ENCODE results near the gene LYPD6B. TPM values are rescaled to one million over a fixed set of nuclear protein-coding genes. Genes with fewer than 3 reads are reported as not detected.
"Not testable (repeated sequence)": the region's sequence is repeated elsewhere in the genome, so short reads cannot be mapped to it uniquely, and the experiment has no call there.

LYPD6B gene
- total RNA-seq, 1 experiment from 2014 or later: 2.0 TPM

DNA sequence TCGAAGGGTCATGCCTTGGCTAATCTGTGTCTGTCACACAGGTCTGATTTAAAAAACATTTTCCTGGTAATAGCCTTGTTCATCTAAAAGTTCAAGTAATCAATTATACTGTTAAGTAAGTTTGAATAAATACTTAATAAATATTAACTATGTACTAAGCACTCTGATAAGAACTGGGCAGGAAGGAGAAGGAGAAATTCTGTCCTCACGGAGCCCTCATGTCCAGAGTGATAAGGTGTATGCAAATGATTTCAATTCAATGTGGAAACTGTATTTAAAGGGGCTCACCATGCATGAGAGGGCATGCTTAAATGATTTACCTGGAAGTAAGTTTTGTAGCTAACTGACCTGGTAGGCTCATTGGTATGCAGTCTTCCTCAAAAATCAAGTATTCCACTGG is 197.9 kb downstream of the LYPD6B start:
- no peaks in the 10 kb centered on the region for H3K9me2 ChIP-seq (replicated peaks; ENCODE audit: low read length)
- no peaks in the 10 kb centered on the region for H3K4me1 ChIP-seq (ENCODE audit: insufficient read depth, low read length)
- ATAC-seq: no peak
- DNase-seq: no peak
- no peaks in the 10 kb centered on the region for H3K9me3 ChIP-seq (ENCODE audit: low read length)
- no peaks in the 10 kb centered on the region for H4K20me1 ChIP-seq (ENCODE audit: low read length)
- POLR2A ChIA-PET (ENCODE audit: unreplicated experiment): no interaction called here
- no peak overlapping the region for H3K4me3 ChIP-seq (ENCODE audit: low read length)
- no peak for TF ChIP-seq CTCF (conservative IDR thresholded peaks at IDR 0.05; ENCODE audit: low read depth, low read length)
- no peak for TF ChIP-seq EZH2 (IDR thresholded peaks at IDR 0.05; ENCODE audit: low read length, unreplicated experiment)
- no peak for TF ChIP-seq EZH2phosphoT487 (IDR thresholded peaks at IDR 0.05; ENCODE audit: borderline replicate concordance, low read length)
- peaks cover 59% of the 10 kb centered on the region for H3K27me3 ChIP-seq (ENCODE audit: low read length)
- no peak overlapping the region for H3K9ac ChIP-seq (ENCODE audit: low read length)
- no peak overlapping the region for H2AFZ ChIP-seq (ENCODE audit: low read length)
- H3F3A ChIP-seq (ENCODE audit: low read length, unreplicated experiment): no peaks in the 10 kb centered on the region
- no peaks in the 10 kb centered on the region for H3K36me3 ChIP-seq (ENCODE audit: low read depth, low read length)
- H3K79me2 ChIP-seq (ENCODE audit: low read length): no peaks in the 10 kb centered on the region
- H3K4me2 ChIP-seq (ENCODE audit: low read length): no peak overlapping the region
- no TSS peak for BruUV-seq (replicated peaks)
- intact Hi-C loops (cut with micrococcal nuclease): no loop called here
- CTCF ChIA-PET: no interaction called here
- no peak overlapping the region for H3K27ac ChIP-seq (ENCODE audit: low read length)

DNA sequence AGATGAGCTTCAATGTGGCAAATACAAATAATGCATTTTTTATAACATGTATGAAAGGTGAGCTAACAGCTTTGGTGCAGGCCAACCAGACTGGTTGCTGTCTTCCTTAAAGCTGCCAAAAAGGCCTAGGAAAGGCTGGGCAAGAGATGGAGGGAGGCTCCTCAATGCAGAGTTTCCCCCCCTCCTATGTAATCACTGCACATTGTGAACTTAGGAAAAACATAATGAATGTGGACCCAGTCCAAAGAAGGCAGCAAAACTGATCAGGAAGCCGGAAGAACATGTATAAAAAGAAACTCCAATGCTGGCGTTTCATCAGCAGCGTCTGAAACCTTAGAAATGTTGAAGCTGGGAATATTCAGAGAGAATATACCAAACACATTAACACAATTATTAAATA is 207.7 kb downstream of the LYPD6B start:
- Histone ChIP-seq H3K9me2 (replicated peaks; ENCODE audit: low read length) (no peaks in the 10 kb centered on the region), H3K9ac (ENCODE audit: low read length) (no peak overlapping the region), H4K20me1 (ENCODE audit: low read length) (no peaks in the 10 kb centered on the region), H3K27me3 (ENCODE audit: low read length) (peaks cover 37% of the 10 kb centered on the region), H3K36me3 (ENCODE audit: low read depth, low read length) (no peaks in the 10 kb centered on the region), H3K79me2 (ENCODE audit: low read length) (no peaks in the 10 kb centered on the region), H3K4me2 (ENCODE audit: low read length) (no peak overlapping the region), H3F3A (ENCODE audit: low read length, unreplicated experiment) (no peaks in the 10 kb centered on the region), H3K27ac (ENCODE audit: low read length) (no peak overlapping the region), H3K4me3 (ENCODE audit: low read length) (no peak overlapping the region), H3K4me1 (ENCODE audit: insufficient read depth, low read length) (no peaks in the 10 kb centered on the region), H2AFZ (ENCODE audit: low read length) (no peak overlapping the region), H3K9me3 (ENCODE audit: low read length) (no peaks in the 10 kb centered on the region)
- DNase-seq: no peak
- no TSS peak for BruUV-seq (replicated peaks)
- CTCF ChIA-PET: interaction anchor here (0.6 kb wide), 1 partner anchor 465 kb away, joined by 3 read pairs; no protein-coding TSS in a partner anchor
- TF ChIP-seq EZH2 (IDR thresholded peaks at IDR 0.05; ENCODE audit: low read length, unreplicated experiment) (no peak), EZH2phosphoT487 (IDR thresholded peaks at IDR 0.05; ENCODE audit: borderline replicate concordance, low read length) (no peak), CTCF (conservative IDR thresholded peaks at IDR 0.05; ENCODE audit: low read depth, low read length) (no peak)
- POLR2A ChIA-PET (ENCODE audit: unreplicated experiment): interaction anchor here (0.6 kb wide), 1 partner anchor 234 kb away, joined by 6 read pairs; no protein-coding TSS in a partner anchor
- intact Hi-C loops (cut with micrococcal nuclease): no loop called here
- ATAC-seq: no peak

- H3K79me2 ChIP-seq (ENCODE audit: low read length); H3K4me3 ChIP-seq (ENCODE audit: low read length); BruUV-seq (replicated peaks); DNase-seq; intact Hi-C loops (cut with micrococcal nuclease); H2AFZ ChIP-seq (ENCODE audit: low read length); H3K4me2 ChIP-seq (ENCODE audit: low read length); H3K4me1 ChIP-seq (ENCODE audit: insufficient read depth, low read length); CTCF ChIA-PET; ATAC-seq; H3F3A ChIP-seq (ENCODE audit: low read length, unreplicated experiment); H3K9me2 ChIP-seq (replicated peaks; ENCODE audit: low read length); POLR2A ChIA-PET (ENCODE audit: unreplicated experiment); H3K9ac ChIP-seq (ENCODE audit: low read length); H3K9me3 ChIP-seq (ENCODE audit: low read length); H3K27ac ChIP-seq (ENCODE audit: low read length); H4K20me1 ChIP-seq (ENCODE audit: low read length); H3K36me3 ChIP-seq (ENCODE audit: low read depth, low read length): not testable (repeated sequence)
- peaks cover 10% of the 10 kb centered on the region; the same call in 1 of the 2 replicates for H3K27me3 ChIP-seq (ENCODE audit: low read length)
Measured at GRCh38 chr2:149251436-149251835, 212.9 kb downstream of the LYPD6B start.

DNA sequence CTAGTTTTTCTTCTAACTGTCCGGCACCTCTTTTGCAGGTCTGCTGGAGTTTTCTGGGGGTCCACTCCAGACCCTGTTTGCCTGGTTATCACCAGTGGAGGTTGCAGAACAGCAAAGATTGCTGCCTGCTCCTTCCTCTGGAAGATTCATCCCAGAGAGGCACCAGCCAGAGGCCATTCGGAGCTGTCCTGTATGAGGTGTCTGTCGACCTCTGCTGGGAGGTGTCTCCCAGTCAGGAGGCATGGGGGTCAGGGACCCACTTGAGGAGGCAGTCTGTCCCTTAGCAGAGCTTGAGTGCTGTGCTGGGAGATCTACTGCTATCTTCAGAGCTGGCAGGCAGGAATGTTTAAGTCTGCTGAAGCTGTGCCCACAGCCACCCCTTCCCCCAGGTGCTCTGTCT is 218.4 kb downstream of the LYPD6B start:
- intact Hi-C loops (cut with micrococcal nuclease); CTCF ChIA-PET; H2AFZ ChIP-seq (ENCODE audit: low read length); H3K9ac ChIP-seq (ENCODE audit: low read length); POLR2A ChIA-PET (ENCODE audit: unreplicated experiment); BruUV-seq (replicated peaks); DNase-seq; ATAC-seq; H3K79me2 ChIP-seq (ENCODE audit: low read length); H4K20me1 ChIP-seq (ENCODE audit: low read length); H3K36me3 ChIP-seq (ENCODE audit: low read depth, low read length); H3K9me3 ChIP-seq (ENCODE audit: low read length); H3K4me1 ChIP-seq (ENCODE audit: insufficient read depth, low read length); H3K27ac ChIP-seq (ENCODE audit: low read length); H3K4me2 ChIP-seq (ENCODE audit: low read length); H3K9me2 ChIP-seq (replicated peaks; ENCODE audit: low read length); H3K4me3 ChIP-seq (ENCODE audit: low read length); H3F3A ChIP-seq (ENCODE audit: low read length, unreplicated experiment): not testable (repeated sequence)
- H3K27me3 ChIP-seq (ENCODE audit: low read length): peaks cover 36% of the 10 kb centered on the region

Data from PC-3 (cell line).